ENCODE measurements around the gene ZBTB7C.

Gene ZBTB7C

GRCh38 chr18:48154828-48155227 is 254.4 kb downstream of the ZBTB7C start:
- TF ChIP-seq FOXP2 (optimal IDR thresholded peaks at IDR 0.05; ENCODE audit: borderline replicate concordance, extremely low read depth, extremely low read length, insufficient read depth) (no peak), REST (IDR thresholded peaks at IDR 0.05; ENCODE audit: insufficient read depth in 1 of 2, low read depth in 2 of 2, low read length in 2 of 2) (no peak), TAF1 (IDR thresholded peaks at IDR 0.05; ENCODE audit: borderline replicate concordance, insufficient read depth, low read length) (no peak), SIN3A (IDR thresholded peaks at IDR 0.05; ENCODE audit: borderline replicate concordance, insufficient read depth, low read length) (no peak), POLR2AphosphoS5 (IDR thresholded peaks at IDR 0.05; ENCODE audit: low read depth, low read length) (no peak)

- TF ChIP-seq FOXP2 (optimal IDR thresholded peaks at IDR 0.05; ENCODE audit: borderline replicate concordance, extremely low read depth, extremely low read length, insufficient read depth) (no peak), REST (IDR thresholded peaks at IDR 0.05; ENCODE audit: insufficient read depth in 1 of 2, low read depth in 2 of 2, low read length in 2 of 2) (no peak), TAF1 (IDR thresholded peaks at IDR 0.05; ENCODE audit: borderline replicate concordance, insufficient read depth, low read length) (no peak), SIN3A (IDR thresholded peaks at IDR 0.05; ENCODE audit: borderline replicate concordance, insufficient read depth, low read length) (no peak), POLR2AphosphoS5 (IDR thresholded peaks at IDR 0.05; ENCODE audit: low read depth, low read length) (no peak)
Observed at GRCh38 chr18:48153613-48154481, 255.3 kb downstream of the ZBTB7C start.

- TF ChIP-seq SIN3A (IDR thresholded peaks at IDR 0.05; ENCODE audit: borderline replicate concordance, insufficient read depth, low read length), result no peak
- TF ChIP-seq FOXP2 (optimal IDR thresholded peaks at IDR 0.05; ENCODE audit: borderline replicate concordance, extremely low read depth, extremely low read length, insufficient read depth), result no peak
Observed at GRCh38 chr18:48152549-48152948, 256.6 kb downstream of the ZBTB7C start.

- no peak for TF ChIP-seq REST (IDR thresholded peaks at IDR 0.05; ENCODE audit: insufficient read depth in 1 of 2, low read depth in 2 of 2, low read length in 2 of 2)
Observed at GRCh38 chr18:48151421-48152065, 257.6 kb downstream of the ZBTB7C start.

GRCh38 chr18:48149020-48149685 is 260.0 kb downstream of the ZBTB7C start:
- TF ChIP-seq FOXP2 (optimal IDR thresholded peaks at IDR 0.05; ENCODE audit: borderline replicate concordance, extremely low read depth, extremely low read length, insufficient read depth) (no peak), POLR2AphosphoS5 (IDR thresholded peaks at IDR 0.05; ENCODE audit: low read depth, low read length) (no peak), REST (IDR thresholded peaks at IDR 0.05; ENCODE audit: insufficient read depth in 1 of 2, low read depth in 2 of 2, low read length in 2 of 2) (no peak)
